GM21381 (cell line): ENCODE results near the gene IL4R.
"Not testable (repeated sequence)": the region's sequence is repeated elsewhere in the genome, so short reads cannot be mapped to it uniquely, and the experiment has no call there.

ENCODE experiments used
- ATAC-seq: cut with Tn5 transposase; IDR thresholded peaks from one replicate; pipeline ENCODE4 v1.9.1; 2021; ENCODE audit warnings: mild to moderate bottlenecking, moderate library complexity; ENCODE audit not compliant: unreplicated experiment

Gene IL4R

DNA sequence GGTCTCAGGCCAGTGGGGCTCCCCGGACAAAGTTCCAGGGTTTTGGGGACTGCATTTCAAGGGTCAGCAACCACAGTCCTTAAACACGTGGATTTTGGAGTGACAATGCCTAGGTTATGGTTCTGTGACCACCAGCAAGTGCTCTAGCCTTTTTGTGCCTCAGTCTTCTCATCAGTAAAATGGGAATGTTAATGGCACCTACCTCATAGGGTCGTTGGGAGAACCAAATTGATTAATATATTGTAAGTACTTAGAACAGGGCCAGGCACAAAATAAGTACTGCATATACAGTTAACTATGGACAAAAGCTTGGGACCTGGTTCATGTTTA is 13.8 kb downstream of the IL4R start:
- no peak for ATAC-seq

GRCh38 chr16:27328937-27329336 is 15.2 kb downstream of the IL4R start:
- no peak for ATAC-seq

GRCh38 chr16:27329376-27330079 is 15.8 kb downstream of the IL4R start:
- not testable (repeated sequence) for ATAC-seq

DNA sequence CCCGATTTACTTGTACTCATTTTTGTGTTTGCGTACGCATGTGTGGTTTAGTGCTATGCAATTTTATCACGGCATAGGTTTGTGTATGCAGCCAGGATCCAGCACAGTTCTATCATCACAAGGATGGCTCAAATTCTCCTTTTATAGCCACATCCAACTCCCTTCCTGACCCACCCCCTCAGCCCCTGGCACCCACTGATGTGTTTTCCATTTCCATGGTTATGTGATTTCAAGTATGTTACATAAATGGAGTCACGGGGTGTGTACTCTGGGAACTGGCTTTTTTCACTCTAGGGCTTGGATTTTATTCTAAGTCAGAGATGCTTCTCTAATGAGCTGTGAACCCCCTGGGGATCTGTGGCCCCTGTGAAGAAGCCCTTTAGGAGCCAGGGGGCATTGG is 16.8 kb downstream of the IL4R start:
- no peak for ATAC-seq

DNA sequence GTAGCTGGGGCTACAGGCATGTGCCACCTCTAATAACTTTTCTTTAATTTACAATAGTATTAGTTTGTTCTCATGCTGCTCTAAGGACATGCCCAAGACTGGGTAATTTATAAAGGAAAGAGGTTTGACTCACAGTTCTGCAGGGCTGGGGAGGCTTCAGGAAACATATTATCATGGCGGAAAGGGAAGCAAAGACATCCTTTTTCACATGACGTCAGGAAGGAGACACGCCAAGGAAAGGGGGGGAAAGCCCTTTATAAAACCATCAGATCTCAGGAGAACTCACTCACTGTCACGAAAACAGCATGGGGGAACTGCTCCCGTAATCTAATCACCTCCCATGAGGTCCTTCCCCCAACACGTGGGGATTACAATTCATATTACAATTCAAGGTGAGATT is 18.3 kb downstream of the IL4R start:
- ATAC-seq, result no peak

- no peak for ATAC-seq
Measured at GRCh38 chr16:27333104-27333503, 19.3 kb downstream of the IL4R start.

GRCh38 chr16:27333549-27333948 is 19.8 kb downstream of the IL4R start:
- no peak for ATAC-seq

DNA sequence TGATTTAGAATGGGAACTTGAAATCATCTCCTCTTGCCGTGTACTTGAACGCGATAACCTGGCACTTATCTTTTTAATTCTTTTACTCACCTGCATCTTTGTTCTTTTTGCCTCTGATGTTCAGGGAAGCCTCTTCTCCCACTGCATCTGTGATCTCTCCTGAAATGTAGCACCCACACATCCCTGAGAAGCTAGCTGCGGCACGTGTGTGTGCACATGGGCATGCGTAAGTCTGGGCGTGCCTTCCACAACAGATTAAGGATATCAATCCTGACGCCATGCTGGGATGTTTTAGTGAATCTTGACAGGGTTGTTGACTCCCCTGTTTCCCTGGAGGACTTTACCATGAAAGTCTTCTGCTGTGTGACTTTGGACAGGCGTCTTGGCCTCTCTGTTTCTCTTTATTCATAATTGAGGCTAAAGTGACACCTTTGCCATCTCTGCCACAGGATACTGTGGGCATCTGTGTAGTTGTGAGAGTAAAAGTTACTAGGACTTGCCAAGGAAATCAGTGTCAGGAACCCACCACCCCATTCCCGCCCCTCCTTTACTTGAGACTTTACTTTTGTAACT is 20.5 kb downstream of the IL4R start:
- no peak for ATAC-seq

DNA sequence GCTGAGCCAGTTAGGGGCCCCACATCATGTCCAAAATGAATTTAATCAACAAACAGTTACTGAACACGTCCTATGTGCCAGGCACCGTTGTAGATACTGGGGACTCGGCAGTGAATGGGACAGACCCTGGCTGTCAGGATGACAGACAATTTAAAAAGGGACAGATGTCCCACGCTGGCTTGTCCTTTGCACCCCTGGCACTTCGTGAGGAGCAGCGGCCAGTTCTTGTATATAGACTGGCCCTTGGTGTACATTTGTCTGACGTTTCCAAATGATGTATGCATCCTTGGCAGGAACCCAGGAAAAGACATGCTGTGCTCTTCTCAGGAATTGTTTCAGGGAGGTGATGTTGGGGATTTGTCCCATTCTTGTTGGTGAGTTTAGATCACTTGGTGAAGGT is 21.1 kb downstream of the IL4R start:
- no peak for ATAC-seq

- ATAC-seq, result no peak
Measured at GRCh38 chr16:27335349-27336053, 21.7 kb downstream of the IL4R start.

- ATAC-seq, result no peak
Measured at GRCh38 chr16:27337024-27337423, 23.2 kb downstream of the IL4R start.

GRCh38 chr16:27339180-27339579 is 25.4 kb downstream of the IL4R start:
- ATAC-seq, result no peak

DNA sequence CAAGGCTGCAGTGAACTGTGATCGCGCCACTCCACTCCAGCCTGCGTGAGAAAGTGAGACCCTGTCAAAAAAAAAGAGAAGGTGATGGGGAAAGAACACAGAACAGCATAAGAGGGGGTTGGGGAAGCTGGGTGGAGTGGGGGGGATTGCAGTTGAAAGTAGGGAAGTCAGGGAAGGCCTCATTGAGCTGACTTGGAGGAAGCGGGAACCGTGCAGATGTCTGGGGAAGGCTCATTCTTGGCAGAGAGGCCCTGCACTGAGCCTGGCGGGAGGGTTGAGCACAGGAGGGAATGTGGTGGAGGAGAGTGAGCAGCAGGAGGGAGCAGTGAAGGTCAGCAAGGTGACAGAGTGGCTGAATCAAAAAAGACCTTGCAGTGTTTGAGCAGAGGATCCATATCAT is 26.9 kb downstream of the IL4R start:
- ATAC-seq, result no peak

- ATAC-seq, result no peak
Measured at GRCh38 chr16:27341549-27341948, 27.8 kb downstream of the IL4R start.

DNA sequence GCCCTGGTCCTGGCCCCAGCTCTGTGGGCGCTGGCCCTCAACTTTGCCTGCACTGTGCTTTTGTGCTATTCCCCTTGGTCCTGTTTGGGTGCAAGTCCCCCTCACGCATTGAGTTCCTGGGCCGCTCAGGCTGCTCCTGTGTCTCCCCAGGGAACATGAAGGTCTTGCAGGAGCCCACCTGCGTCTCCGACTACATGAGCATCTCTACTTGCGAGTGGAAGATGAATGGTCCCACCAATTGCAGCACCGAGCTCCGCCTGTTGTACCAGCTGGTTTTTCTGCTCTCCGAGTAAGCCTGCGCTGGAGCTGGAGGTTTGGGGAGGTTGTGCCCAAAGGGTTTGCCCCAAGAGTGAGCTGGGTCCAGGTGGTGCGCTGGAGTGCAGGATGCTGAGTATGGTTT is 28.2 kb downstream of the IL4R start:
- ATAC-seq, result no peak

DNA sequence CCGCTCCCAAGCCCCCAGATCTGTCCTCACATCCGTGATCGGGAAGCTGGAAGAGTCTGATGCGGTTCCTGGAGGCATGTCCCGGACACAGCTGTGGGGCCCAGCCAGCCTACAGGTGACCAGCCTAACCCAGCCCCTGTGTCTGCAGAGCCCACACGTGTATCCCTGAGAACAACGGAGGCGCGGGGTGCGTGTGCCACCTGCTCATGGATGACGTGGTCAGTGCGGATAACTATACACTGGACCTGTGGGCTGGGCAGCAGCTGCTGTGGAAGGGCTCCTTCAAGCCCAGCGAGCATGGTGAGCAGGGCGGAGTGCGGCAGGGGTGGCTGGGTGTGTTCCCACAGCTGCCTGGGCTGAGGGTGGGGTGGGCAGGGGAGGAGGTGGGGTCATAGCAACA is 30.9 kb downstream of the IL4R start:
- ATAC-seq, result no peak

DNA sequence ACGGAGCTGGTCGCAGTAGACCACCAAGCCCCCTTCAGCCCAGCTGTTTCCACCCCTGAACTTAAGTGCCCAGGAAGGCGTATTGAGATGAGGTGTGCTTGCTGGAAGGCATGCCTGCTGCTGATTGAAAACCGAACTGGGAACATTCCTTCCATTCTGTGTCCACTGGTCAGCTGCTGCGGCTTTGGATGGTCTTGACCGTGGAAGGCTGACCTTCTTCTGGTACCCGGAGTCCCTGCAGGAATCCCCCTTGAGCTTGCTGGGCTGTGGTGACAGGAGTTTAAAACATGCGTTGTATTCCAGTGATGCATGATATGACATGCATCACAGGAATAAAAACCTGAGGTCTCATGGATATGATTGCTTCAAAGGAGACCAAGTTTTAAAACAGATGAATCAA is 31.4 kb downstream of the IL4R start:
- no peak for ATAC-seq

- ATAC-seq, result no peak
Measured at GRCh38 chr16:27346819-27347218, 33.0 kb downstream of the IL4R start.

DNA sequence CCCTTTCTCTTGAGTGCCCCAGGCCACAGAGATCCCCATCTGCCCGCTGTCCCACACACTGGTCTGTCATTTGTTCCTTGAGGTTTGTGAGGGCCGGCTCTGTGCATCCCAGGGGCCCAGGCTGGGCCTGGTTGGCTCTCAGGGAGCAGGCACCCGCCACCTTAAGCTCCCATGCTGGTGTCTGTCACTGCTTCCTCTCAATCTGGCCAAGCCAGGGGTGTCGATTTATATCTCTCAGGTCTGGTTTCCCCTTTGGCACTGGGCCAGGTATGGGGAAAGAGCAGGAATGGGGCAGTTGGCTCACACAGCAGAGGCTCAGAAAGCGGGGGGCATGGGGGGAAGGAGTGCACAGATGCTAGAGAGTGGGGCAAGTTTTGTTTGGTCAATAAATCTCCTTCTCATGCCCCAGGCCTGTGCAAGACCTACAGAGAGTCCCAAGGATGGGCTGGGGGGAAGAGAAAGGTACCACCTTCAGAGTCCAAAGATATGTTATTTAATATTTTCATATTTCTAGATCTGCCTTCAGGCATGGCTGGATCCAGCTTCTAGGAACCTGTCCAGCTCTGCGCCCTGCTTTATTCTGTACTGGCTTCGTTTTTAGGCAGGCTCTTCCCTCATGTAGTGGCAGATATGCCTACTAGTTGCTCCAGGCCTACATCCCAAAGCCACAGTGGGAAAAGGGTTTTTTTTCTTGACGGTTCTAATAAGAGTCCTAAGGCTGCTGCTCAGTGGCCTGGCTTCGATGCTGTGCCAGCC is 34.3 kb downstream of the IL4R start:
- no peak for ATAC-seq

GRCh38 chr16:27349276-27349675 is 35.5 kb downstream of the IL4R start:
- ATAC-seq, result no peak

- ATAC-seq, result no peak
Measured at GRCh38 chr16:27350006-27350405, 36.2 kb downstream of the IL4R start.

- no peak for ATAC-seq
Measured at GRCh38 chr16:27351989-27352388, 38.2 kb downstream of the IL4R start.
